ENCODE measurements around the gene SARM1. TPM values are rescaled to one million over a fixed set of nuclear protein-coding genes. Genes with fewer than 3 reads are reported as not detected.

SARM1 gene
- total RNA-seq, 4 donors from 2014 or later, result 6.0 to 22.1 (median 9.5) TPM

- in situ Hi-C loops (cut with MboI; ENCODE audit: low pct_ligation_motif_present in 1 of 4, low pct_unique_long_range_greater_than_20kb in 1 of 4, low sequenced_read_pairs in 3 of 4) (no loop called here), intact Hi-C loops (cut with DNase I; ENCODE audit: low total_unique reads) (no loop called here)
- no peaks in the 10 kb centered on the region for H3K27me3 ChIP-seq
- TF ChIP-seq POLR2AphosphoS5 (IDR thresholded peaks at IDR 0.05), result no peak
- no peak for TF ChIP-seq POLR2A (IDR thresholded peaks at IDR 0.05)
- TF ChIP-seq CTCF (IDR thresholded peaks at IDR 0.05), result no peak
- no peak for TF ChIP-seq EP300 (IDR thresholded peaks at IDR 0.05; ENCODE audit: low read depth)
- no peak for DNase-seq
- H3K4me3 ChIP-seq, result no peak overlapping the region
- peaks cover 0 to 45% (median 15%) of the 10 kb centered on the region in 4 donors for H3K36me3 ChIP-seq
- H3K27ac ChIP-seq, result no peak overlapping the region
- H3K4me1 ChIP-seq, result no peaks in the 10 kb centered on the region
- 90% methylated on average over 8 of the region's 8 CpGs; no CpG with 5 or more reads in 1 of the 2 donors for WGBS, 2 donors (ENCODE audit: low coverage in 1 of 2)
- no peaks in the 10 kb centered on the region for H3K9me3 ChIP-seq
These were observed 7.5 kb upstream of the SARM1 start for GRCh38 chr17:28363776-28364650.

GRCh38 chr17:28364665-28365363, 6.7 kb upstream of the SARM1 start, which contains the start of gene SEBOX:
SEBOX (minus strand) TSS chr17:28365199; CDS start chr17:28365151, 48 bp downstream.
- intact Hi-C loops (cut with DNase I; ENCODE audit: low total_unique reads) (no loop called here), in situ Hi-C loops (cut with MboI; ENCODE audit: low pct_ligation_motif_present in 1 of 4, low pct_unique_long_range_greater_than_20kb in 1 of 4, low sequenced_read_pairs in 3 of 4) (no loop called here)
- H3K36me3 ChIP-seq, result peaks cover 0 to 40% (median 12%) of the 10 kb centered on the region in 4 donors
- H3K9me3 ChIP-seq, result no peaks in the 10 kb centered on the region
- no peak for TF ChIP-seq EP300 (IDR thresholded peaks at IDR 0.05; ENCODE audit: low read depth)
- no peak for TF ChIP-seq POLR2A (IDR thresholded peaks at IDR 0.05)
- TF ChIP-seq CTCF (IDR thresholded peaks at IDR 0.05), result no peak
- TF ChIP-seq POLR2AphosphoS5 (IDR thresholded peaks at IDR 0.05), result no peak
- no peaks in the 10 kb centered on the region for H3K4me1 ChIP-seq
- no peak for DNase-seq
- H3K27ac ChIP-seq, result no peak within 1 kb of the TSS
- no peaks in the 10 kb centered on the region for H3K27me3 ChIP-seq
- no peak within 1 kb of the TSS for H3K4me3 ChIP-seq
- WGBS, 2 donors (ENCODE audit: low coverage in 1 of 2), result 92% methylated on average over 13 of the region's 13 CpGs; no CpG with 5 or more reads in 1 of the 2 donors

- H3K9me3 ChIP-seq, result no peaks in the 10 kb centered on the region
- intact Hi-C loops (cut with DNase I; ENCODE audit: low total_unique reads), result no loop called here
- no peaks in the 10 kb centered on the region for H3K4me1 ChIP-seq
- no peaks in the 10 kb centered on the region for H3K27me3 ChIP-seq
- WGBS, 2 donors (ENCODE audit: low coverage in 1 of 2), result 96 to 100% methylated on average over 1 to 3 of the region's 3 CpGs
- in situ Hi-C loops (cut with MboI; ENCODE audit: low pct_ligation_motif_present in 1 of 4, low pct_unique_long_range_greater_than_20kb in 1 of 4, low sequenced_read_pairs in 3 of 4), result no loop called here
- peaks cover 0 to 34% (median 8%) of the 10 kb centered on the region in 4 donors for H3K36me3 ChIP-seq
- no peak overlapping the region for H3K4me3 ChIP-seq
- DNase-seq, result no peak
- TF ChIP-seq EP300 (IDR thresholded peaks at IDR 0.05; ENCODE audit: low read depth) (no peak), POLR2A (IDR thresholded peaks at IDR 0.05) (no peak), CTCF (IDR thresholded peaks at IDR 0.05) (no peak), POLR2AphosphoS5 (IDR thresholded peaks at IDR 0.05) (no peak)
- H3K27ac ChIP-seq, result no peak overlapping the region
These were observed 6.0 kb upstream of the SARM1 start for GRCh38 chr17:28365487-28365886.

- intact Hi-C loops (cut with DNase I; ENCODE audit: low total_unique reads) (no loop called here), in situ Hi-C loops (cut with MboI; ENCODE audit: low pct_ligation_motif_present in 1 of 4, low pct_unique_long_range_greater_than_20kb in 1 of 4, low sequenced_read_pairs in 3 of 4) (no loop called here)
- 53% methylated on average over 1 of the region's 1 CpG; no CpG with 5 or more reads in 1 of the 2 donors for WGBS, 2 donors (ENCODE audit: low coverage in 1 of 2)
- Histone ChIP-seq H3K27me3 (no peaks in the 10 kb centered on the region), H3K4me3 (no peak overlapping the region), H3K36me3 (peaks cover 0 to 22% (median 3%) of the 10 kb centered on the region in 4 donors), H3K4me1 (peaks cover 0 to 4% (median under 1%) of the 10 kb centered on the region in 4 donors), H3K9me3 (no peaks in the 10 kb centered on the region), H3K27ac (no peak overlapping the region)
- no peak for DNase-seq
- TF ChIP-seq POLR2AphosphoS5 (IDR thresholded peaks at IDR 0.05), result no peak
- no peak for TF ChIP-seq EP300 (IDR thresholded peaks at IDR 0.05; ENCODE audit: low read depth)
- TF ChIP-seq CTCF (IDR thresholded peaks at IDR 0.05), result no peak
- TF ChIP-seq POLR2A (IDR thresholded peaks at IDR 0.05), result no peak
These were observed 4.9 kb upstream of the SARM1 start for GRCh38 chr17:28366605-28367004.
